ENCODE measurements around the gene EDA.

Gene EDA

GRCh38 chrX:69759921-69760625 lies 144.2 kb downstream of the EDA start:
- DNase-seq (ENCODE audit: low read depth, low spot score), result no peak
- no peak for TF ChIP-seq CTCF (IDR thresholded peaks at IDR 0.05; ENCODE audit: low read depth, low read length)
- H3K4me3 ChIP-seq (ENCODE audit: low read depth, low read length), result no peak overlapping the region
- in situ Hi-C loops (cut with HindIII; ENCODE audit: low sequenced_read_pairs), result no loop called here

DNA sequence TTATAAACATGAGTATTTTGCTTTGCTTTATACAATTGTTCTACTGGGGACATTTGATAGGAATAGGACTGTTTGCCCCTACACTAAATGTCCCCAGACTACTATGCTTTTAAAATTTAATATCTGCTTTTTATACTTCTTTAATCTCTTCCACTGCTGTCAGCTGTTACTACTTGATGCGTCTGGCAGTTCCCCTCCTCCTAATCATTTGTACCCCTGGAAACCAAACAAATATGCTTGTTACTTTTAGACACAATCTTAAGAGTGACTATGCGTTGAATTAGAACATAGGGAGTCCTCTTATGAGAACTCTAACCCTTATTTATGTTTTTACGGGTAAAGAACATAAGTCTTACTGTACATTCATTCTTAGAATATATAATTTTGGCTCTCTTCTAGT lies 145.7 kb downstream of the EDA start:
- no peak overlapping the region for H3K4me3 ChIP-seq (ENCODE audit: low read depth, low read length)
- no peak for TF ChIP-seq CTCF (IDR thresholded peaks at IDR 0.05; ENCODE audit: low read depth, low read length)
- in situ Hi-C loops (cut with HindIII; ENCODE audit: low sequenced_read_pairs), result no loop called here
- no peak for DNase-seq (ENCODE audit: low read depth, low spot score)

- in situ Hi-C loops (cut with HindIII; ENCODE audit: low sequenced_read_pairs), result no loop called here
- no peak for DNase-seq (ENCODE audit: low read depth, low spot score)
- TF ChIP-seq CTCF (IDR thresholded peaks at IDR 0.05; ENCODE audit: low read depth, low read length), result no peak
- H3K4me3 ChIP-seq (ENCODE audit: low read depth, low read length), result no peak overlapping the region
Measured at GRCh38 chrX:69762340-69762739, 146.4 kb downstream of the EDA start.

DNA sequence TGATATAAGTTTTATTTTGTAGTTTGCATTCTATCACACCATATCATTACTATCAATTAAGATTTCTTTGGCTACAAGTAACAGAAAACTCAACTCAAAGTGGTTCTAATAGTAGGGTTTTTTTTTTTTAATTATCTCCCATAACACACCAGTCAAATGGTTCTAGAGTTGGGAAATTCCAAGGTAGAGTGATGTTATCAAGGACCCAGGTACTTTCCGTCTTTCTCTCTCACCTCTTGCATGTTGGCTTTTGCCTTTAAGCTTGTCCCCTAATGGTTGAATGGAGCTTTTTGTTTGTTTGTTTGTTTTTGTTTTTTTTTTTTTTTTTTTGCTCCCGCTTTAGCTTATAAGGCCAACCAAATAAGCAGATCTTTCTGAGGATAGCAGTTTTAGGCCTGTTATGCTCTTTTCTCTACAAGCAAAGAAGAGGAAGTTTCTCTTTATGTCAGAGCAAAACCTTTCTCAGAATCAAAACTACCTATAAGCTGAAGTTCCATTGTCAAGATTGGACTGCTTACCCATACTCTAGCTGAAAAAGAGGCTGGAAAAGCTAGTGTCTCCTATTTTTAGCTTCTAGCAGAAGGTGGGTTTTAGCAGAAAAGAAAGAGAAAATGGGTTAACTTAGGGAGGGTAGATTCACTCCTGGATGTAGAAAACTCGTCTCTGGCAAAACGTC lies 177.5 kb downstream of the EDA start:
- in situ Hi-C loops (cut with HindIII; ENCODE audit: low sequenced_read_pairs), result no loop called here
- H3K4me3 ChIP-seq (ENCODE audit: low read depth, low read length), result no peak overlapping the region
- DNase-seq (ENCODE audit: low read depth, low spot score), result no peak

GRCh38 chrX:69795702-69796101 lies 179.8 kb downstream of the EDA start:
- in situ Hi-C loops (cut with HindIII; ENCODE audit: low sequenced_read_pairs), result no loop called here
- no peak overlapping the region for H3K4me3 ChIP-seq (ENCODE audit: low read depth, low read length)
- DNase-seq (ENCODE audit: low read depth, low spot score), result no peak
- TF ChIP-seq CTCF (IDR thresholded peaks at IDR 0.05; ENCODE audit: low read depth, low read length), result no peak

More for the DNA sequence above, 177.5 kb downstream of the EDA start:
- TF ChIP-seq CTCF (IDR thresholded peaks at IDR 0.05; ENCODE audit: low read depth, low read length), result no peak

DNA sequence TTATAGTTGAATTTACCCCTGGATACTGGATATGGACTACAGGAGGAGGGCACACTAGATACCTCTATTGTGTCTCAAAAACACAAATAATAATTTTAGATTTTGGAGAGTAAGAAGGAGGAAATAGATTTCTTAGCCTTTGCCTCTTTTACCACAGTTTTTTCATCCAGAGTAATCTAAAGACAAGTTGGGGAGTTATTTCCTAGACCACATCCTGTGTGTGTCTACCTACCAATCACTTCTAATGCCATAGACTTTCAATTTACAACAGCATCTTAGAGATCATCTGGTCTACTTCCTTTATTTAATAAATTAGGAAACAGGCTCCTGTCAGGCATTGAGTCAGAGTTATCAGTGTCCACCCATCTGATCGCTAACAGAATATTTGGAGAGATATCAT lies 191.5 kb downstream of the EDA start:
- in situ Hi-C loops (cut with HindIII; ENCODE audit: low sequenced_read_pairs), result no loop called here
- DNase-seq (ENCODE audit: low read depth, low spot score), result no peak
- TF ChIP-seq CTCF (IDR thresholded peaks at IDR 0.05; ENCODE audit: low read depth, low read length), result no peak
- no peak overlapping the region for H3K4me3 ChIP-seq (ENCODE audit: low read depth, low read length)

Data from astrocyte of the spinal cord (primary cell).